ENCODE measurements around the gene AKR1C4. TPM values are rescaled to one million over a fixed set of nuclear protein-coding genes. Genes with fewer than 3 reads are reported as not detected.
"Not testable (repeated sequence)": the region's sequence is repeated elsewhere in the genome, so short reads cannot be mapped to it uniquely, and the experiment has no call there.

The AKR1C4 gene
- total and polyA plus RNA-seq, 2 donors (not counting 1 experiment from before 2014, with no cell fraction given), result not detected

DNA sequence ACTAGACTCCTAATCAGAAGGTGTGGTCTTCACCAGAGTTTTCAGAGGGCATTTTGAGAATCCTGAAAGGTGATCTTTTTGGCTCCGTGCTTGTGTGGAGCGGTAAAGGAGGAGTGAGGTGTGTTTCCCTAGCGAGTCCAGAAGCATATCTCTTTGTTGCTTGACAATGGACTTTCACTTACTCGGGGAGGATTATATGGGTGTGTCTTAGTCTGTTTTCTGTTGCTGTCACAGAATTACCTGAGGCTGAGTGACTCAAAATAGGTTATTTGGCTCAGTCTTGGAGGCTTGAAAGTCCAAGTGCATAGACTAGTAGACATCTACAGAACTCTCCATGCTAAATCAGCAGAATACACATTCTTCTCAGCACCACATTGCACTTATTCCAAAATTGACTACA is 57.9 kb downstream of the AKR1C4 start:
- H3K4me2 ChIP-seq (ENCODE audit: extremely low read depth, insufficient read depth, low read length), result no peak overlapping the region
- H3K9ac ChIP-seq (ENCODE audit: insufficient read depth, low read length), result no peak overlapping the region
- H3K36me3 ChIP-seq (ENCODE audit: control insufficient read depth, insufficient read depth, low read length), result no peaks in the 10 kb centered on the region
- TF ChIP-seq EZH2 (IDR thresholded peaks at IDR 0.05; ENCODE audit: low read length, missing control alignments), result no peak
- TF ChIP-seq, protein P1, sequence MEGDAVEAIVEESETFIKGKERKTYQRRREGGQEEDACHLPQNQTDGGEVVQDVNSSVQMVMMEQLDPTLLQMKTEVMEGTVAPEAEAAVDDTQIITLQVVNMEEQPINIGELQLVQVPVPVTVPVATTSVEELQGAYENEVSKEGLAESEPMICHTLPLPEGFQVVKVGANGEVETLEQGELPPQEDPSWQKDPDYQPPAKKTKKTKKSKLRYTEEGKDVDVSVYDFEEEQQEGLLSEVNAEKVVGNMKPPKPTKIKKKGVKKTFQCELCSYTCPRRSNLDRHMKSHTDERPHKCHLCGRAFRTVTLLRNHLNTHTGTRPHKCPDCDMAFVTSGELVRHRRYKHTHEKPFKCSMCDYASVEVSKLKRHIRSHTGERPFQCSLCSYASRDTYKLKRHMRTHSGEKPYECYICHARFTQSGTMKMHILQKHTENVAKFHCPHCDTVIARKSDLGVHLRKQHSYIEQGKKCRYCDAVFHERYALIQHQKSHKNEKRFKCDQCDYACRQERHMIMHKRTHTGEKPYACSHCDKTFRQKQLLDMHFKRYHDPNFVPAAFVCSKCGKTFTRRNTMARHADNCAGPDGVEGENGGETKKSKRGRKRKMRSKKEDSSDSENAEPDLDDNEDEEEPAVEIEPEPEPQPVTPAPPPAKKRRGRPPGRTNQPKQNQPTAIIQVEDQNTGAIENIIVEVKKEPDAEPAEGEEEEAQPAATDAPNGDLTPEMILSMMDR (conservative IDR thresholded peaks at IDR 0.05 in 1 of 2, IDR thresholded peaks at IDR 0.05 in 1 of 2; ENCODE audit: low read depth in 1 of 2, low read length in 2 of 2), result no peak
- H4K20me1 ChIP-seq (ENCODE audit: control insufficient read depth, extremely low read depth, insufficient read depth, low read length), result no peaks in the 10 kb centered on the region
- H3K79me2 ChIP-seq (ENCODE audit: control insufficient read depth, insufficient read depth, low read length), result no peaks in the 10 kb centered on the region
- no peaks in the 10 kb centered on the region for H3K27me3 ChIP-seq (ENCODE audit: control insufficient read depth, insufficient read depth, low read length)
- no peaks in the 10 kb centered on the region for H3K9me3 ChIP-seq (ENCODE audit: control insufficient read depth, insufficient read depth, low read depth, low read length)
- H3K4me1 ChIP-seq (ENCODE audit: control insufficient read depth, extremely low read depth, insufficient read depth, low read length), result no peaks in the 10 kb centered on the region
- no peak overlapping the region for H3K4me3 ChIP-seq (replicated peaks in 1 of 4; ENCODE audit: control extremely low read depth in 1 of 4, insufficient read depth in 1 of 4, low read depth in 3 of 4, low read length in 4 of 4)
- H2AFZ ChIP-seq (ENCODE audit: low read length), result no peak overlapping the region
- H3K27ac ChIP-seq (ENCODE audit: insufficient read depth, low read length), result no peak overlapping the region
- DNase-seq (ENCODE audit: low read depth in 2 of 2), result no peak

DNA sequence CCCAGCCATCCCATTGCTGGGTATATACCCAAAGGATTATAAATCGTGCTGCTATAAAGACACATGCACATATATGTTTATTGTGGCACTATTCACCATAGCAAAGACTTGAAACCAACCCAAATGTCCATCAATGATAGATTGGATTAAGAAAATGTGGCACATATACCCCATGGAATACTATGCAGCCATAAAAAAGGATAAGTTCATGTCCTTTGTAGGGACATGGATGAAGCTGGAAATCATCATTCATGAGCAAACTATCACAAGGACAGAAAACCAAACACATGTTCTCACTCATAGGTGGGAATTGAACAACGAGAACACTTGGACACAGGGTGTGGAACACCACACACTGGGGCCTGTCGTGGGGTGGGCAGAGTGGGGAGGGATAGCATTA is 61.1 kb downstream of the AKR1C4 start:
- not testable (repeated sequence) for H4K20me1 ChIP-seq (ENCODE audit: control insufficient read depth, extremely low read depth, insufficient read depth, low read length); H3K27me3 ChIP-seq (ENCODE audit: control insufficient read depth, insufficient read depth, low read length); DNase-seq (ENCODE audit: low read depth in 2 of 2); H3K4me1 ChIP-seq (ENCODE audit: control insufficient read depth, extremely low read depth, insufficient read depth, low read length); H3K4me2 ChIP-seq (ENCODE audit: extremely low read depth, insufficient read depth, low read length); H3K9me3 ChIP-seq (ENCODE audit: control insufficient read depth, insufficient read depth, low read depth, low read length); H3K27ac ChIP-seq (ENCODE audit: insufficient read depth, low read length); H3K36me3 ChIP-seq (ENCODE audit: control insufficient read depth, insufficient read depth, low read length); H2AFZ ChIP-seq (ENCODE audit: low read length); H3K9ac ChIP-seq (ENCODE audit: insufficient read depth, low read length); H3K4me3 ChIP-seq (replicated peaks in 1 of 4; ENCODE audit: control extremely low read depth in 1 of 4, insufficient read depth in 1 of 4, low read depth in 3 of 4, low read length in 4 of 4); H3K79me2 ChIP-seq (ENCODE audit: control insufficient read depth, insufficient read depth, low read length)

DNA sequence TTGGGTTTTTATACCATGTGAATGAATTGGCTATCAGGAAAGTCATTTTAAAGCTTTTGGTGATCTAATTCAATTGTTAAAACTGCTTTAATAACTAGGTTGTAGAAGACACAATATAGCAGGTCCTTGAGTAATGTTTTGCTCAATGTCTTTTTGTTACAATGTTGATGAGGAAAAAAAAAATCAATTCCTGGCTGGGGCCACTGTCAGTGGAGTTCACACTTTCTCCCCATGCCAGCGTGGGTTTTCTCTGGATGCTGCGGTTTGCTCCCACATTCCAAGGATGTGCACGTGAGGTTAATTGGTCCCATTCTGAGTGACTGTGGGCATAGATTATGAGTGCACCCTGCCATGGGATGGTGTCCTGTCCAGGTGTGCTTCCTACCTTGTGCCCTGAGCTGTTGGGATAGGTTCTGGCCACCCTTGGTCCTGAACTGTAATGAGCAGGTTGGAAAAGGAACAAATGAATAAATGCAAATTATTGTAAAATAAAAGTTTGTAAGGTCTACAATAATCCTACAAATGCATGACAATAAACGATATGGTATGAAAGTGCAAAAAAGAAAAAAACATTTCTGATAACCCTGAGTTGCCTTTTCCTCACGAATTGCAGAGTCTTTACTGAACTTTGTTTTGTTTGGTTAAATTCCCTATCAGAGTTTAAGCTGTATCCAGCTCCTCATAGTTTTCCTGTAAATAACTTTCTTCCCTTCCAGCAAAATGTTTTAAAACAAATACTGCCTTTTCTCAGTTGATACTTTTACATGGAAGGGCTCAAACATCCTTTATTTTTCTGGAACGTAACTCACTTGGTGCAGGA is 62.7 kb downstream of the AKR1C4 start:
- TF ChIP-seq, protein P1 (conservative IDR thresholded peaks at IDR 0.05 in 1 of 2, IDR thresholded peaks at IDR 0.05 in 1 of 2; ENCODE audit: low read depth in 1 of 2, low read length in 2 of 2), result no peak
- TF ChIP-seq EZH2 (IDR thresholded peaks at IDR 0.05; ENCODE audit: low read length, missing control alignments), result no peak
- H3K9me3 ChIP-seq (ENCODE audit: control insufficient read depth, insufficient read depth, low read depth, low read length), result no peaks in the 10 kb centered on the region
- H3K27ac ChIP-seq (ENCODE audit: insufficient read depth, low read length), result no peak overlapping the region
- no peaks in the 10 kb centered on the region for H3K36me3 ChIP-seq (ENCODE audit: control insufficient read depth, insufficient read depth, low read length)
- DNase-seq (ENCODE audit: low read depth in 2 of 2), result no peak
- H3K9ac ChIP-seq (ENCODE audit: insufficient read depth, low read length), result no peak overlapping the region
- H3K79me2 ChIP-seq (ENCODE audit: control insufficient read depth, insufficient read depth, low read length), result no peaks in the 10 kb centered on the region
- H3K4me1 ChIP-seq (ENCODE audit: control insufficient read depth, extremely low read depth, insufficient read depth, low read length), result no peaks in the 10 kb centered on the region
- no peaks in the 10 kb centered on the region for H4K20me1 ChIP-seq (ENCODE audit: control insufficient read depth, extremely low read depth, insufficient read depth, low read length)
- no peak overlapping the region for H3K4me3 ChIP-seq (replicated peaks in 1 of 4; ENCODE audit: control extremely low read depth in 1 of 4, insufficient read depth in 1 of 4, low read depth in 3 of 4, low read length in 4 of 4)
- no peak overlapping the region for H2AFZ ChIP-seq (ENCODE audit: low read length)
- H3K4me2 ChIP-seq (ENCODE audit: extremely low read depth, insufficient read depth, low read length), result no peak overlapping the region
- no peaks in the 10 kb centered on the region for H3K27me3 ChIP-seq (ENCODE audit: control insufficient read depth, insufficient read depth, low read length)
